Measurements from ENCODE around the gene ERI3. TPM values are rescaled to one million over a fixed set of nuclear protein-coding genes. Genes with fewer than 3 reads are reported as not detected.

ERI3 gene
- total and polyA plus RNA-seq, 2 of the 4 experiments (the other 2 are of a cell fraction), result 56.6 to 70.9 TPM

DNA sequence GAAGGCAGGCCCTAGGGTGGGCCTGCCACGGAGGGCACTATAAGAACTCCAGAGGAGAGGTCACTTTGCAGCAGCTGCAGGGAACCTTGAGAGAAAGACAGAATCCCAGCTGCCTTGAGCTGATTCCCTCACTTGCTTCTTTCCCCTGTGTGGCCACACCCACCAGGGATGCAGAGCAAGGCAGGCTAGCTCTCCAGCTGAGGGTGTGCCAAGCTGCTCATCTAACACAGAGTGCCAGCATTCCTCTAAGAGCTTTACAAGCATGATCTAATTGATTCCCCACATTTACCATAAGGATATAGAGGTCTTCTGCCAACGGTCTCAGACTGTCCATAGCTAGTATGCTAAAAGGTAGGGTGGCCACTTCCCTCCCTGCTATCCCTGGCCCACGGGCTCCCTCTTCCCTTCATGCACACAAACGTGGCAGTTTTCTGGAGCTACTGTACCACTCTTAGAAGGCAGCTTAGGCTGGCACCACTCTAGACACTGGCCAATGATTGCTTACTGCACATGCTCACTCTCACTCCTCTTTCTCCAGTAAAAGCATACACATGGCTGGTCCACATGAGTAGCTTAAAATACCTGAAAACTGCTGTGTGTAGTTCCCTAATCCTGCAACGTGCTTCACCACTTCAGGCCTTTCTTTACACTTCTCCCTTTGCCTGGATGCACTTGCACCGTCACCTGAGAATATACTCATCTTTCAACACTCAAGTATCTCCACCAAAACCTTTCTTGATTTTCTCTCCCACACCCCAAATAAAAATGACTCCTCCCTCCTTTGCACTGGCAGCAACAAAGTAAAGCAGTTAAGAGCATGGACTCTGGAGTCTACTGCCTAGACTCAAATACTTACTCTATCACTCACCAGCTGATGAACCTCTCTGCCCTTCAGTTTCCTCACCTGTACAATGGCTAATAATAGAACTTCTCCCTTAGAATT, 84.1 kb downstream of the ERI3 start (continued):
- TF ChIP-seq, protein P1, sequence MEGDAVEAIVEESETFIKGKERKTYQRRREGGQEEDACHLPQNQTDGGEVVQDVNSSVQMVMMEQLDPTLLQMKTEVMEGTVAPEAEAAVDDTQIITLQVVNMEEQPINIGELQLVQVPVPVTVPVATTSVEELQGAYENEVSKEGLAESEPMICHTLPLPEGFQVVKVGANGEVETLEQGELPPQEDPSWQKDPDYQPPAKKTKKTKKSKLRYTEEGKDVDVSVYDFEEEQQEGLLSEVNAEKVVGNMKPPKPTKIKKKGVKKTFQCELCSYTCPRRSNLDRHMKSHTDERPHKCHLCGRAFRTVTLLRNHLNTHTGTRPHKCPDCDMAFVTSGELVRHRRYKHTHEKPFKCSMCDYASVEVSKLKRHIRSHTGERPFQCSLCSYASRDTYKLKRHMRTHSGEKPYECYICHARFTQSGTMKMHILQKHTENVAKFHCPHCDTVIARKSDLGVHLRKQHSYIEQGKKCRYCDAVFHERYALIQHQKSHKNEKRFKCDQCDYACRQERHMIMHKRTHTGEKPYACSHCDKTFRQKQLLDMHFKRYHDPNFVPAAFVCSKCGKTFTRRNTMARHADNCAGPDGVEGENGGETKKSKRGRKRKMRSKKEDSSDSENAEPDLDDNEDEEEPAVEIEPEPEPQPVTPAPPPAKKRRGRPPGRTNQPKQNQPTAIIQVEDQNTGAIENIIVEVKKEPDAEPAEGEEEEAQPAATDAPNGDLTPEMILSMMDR (conservative IDR thresholded peaks at IDR 0.05; ENCODE audit: low read depth, low read length), result no peak

DNA sequence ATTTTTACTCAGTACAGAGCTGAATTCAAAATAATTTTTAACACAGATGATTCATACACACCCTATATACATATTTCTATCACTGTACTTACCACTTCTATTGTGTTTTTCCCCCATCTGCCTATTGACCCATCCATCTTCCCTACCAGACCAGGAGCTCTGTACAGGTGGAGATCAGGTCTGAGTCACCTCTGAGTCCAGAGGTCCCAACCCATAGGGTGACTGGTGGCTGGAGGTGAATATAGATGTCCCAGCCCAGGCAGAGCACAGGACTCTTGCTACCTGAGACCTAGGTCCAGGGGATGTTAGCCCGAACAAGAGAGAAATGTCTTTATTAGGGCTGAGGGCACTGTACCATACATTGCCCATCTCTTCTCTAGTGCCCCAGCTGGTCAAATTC, 87.0 kb downstream of the ERI3 start:
- Histone ChIP-seq H3K18ac (ENCODE audit: low read depth, low read length) (no peak overlapping the region), H3K9me3 (ENCODE audit: control insufficient read depth, insufficient read depth, low read length) (no peaks in the 10 kb centered on the region), H4K20me1 (ENCODE audit: insufficient read depth, low read length) (peaks cover 9% of the 10 kb centered on the region; the same call in 1 of the 2 replicates), H3K56ac (ENCODE audit: extremely low read depth, insufficient read depth, low read length) (no peak overlapping the region), H3K4me1 (ENCODE audit: control insufficient read depth, insufficient read depth, low read length) (no peaks in the 10 kb centered on the region), H2AK9ac (replicated peaks; ENCODE audit: low read depth, low read length, poor library complexity) (no peak overlapping the region), H3K9me1 (ENCODE audit: insufficient read depth, low read length) (peaks cover 13% of the 10 kb centered on the region; the same call in 1 of the 2 replicates), H3K4ac (ENCODE audit: low read depth, low read length) (no peak overlapping the region), H3K9ac (ENCODE audit: low read depth, low read length) (no peak overlapping the region), H2BK5ac (ENCODE audit: low read depth, low read length, poor library complexity, severe bottlenecking) (no peak overlapping the region), H3K23ac (ENCODE audit: low read depth, low read length) (no peak overlapping the region), H2AK5ac (ENCODE audit: low read depth, low read length) (no peak overlapping the region), H3K4me3 (ENCODE audit: insufficient read depth, low read depth, low read length) (no peak overlapping the region), H3K27me3 (ENCODE audit: control insufficient read depth, insufficient read depth, low read length) (no peaks in the 10 kb centered on the region), H2AFZ (replicated peaks; ENCODE audit: low read length, poor library complexity) (no peak overlapping the region), H4K8ac (ENCODE audit: low read depth in 2 of 2, low read length in 2 of 2) (no peak overlapping the region), H4K5ac (ENCODE audit: low read depth, low read length) (no peak overlapping the region), H3K79me1 (ENCODE audit: low read depth in 1 of 2, low read length in 2 of 2) (peaks cover 3 to 15% of the 10 kb centered on the region in 2 experiments; a peak in 2 of 4 replicates), H2BK15ac (ENCODE audit: low read depth, low read length) (no peak overlapping the region), H2BK20ac (ENCODE audit: low read depth, low read length) (no peak overlapping the region), H2BK120ac (ENCODE audit: low read depth, low read length) (no peak overlapping the region), H3K27ac (ENCODE audit: insufficient read depth, low read length) (no peak overlapping the region), H3K14ac (replicated peaks; ENCODE audit: low read depth, low read length) (no peak overlapping the region), H3K36me3 (ENCODE audit: control insufficient read depth, insufficient read depth, low read length) (no peaks in the 10 kb centered on the region; the same call in 1 of the 2 replicates), H3K4me2 (ENCODE audit: low read depth, low read length) (no peak overlapping the region), H4K91ac (ENCODE audit: insufficient read depth, low read depth, low read length) (no peak overlapping the region)
- dilution Hi-C loops (cut with HindIII; ENCODE audit: low sequenced_read_pairs, unreplicated experiment), result no loop called here
- CTCF ChIA-PET, result interaction anchor here (1.6 kb wide), 1 partner anchor 14 kb away, joined by 3 read pairs; no protein-coding TSS in a partner anchor
- POLR2A ChIA-PET (ENCODE audit: unreplicated experiment), result no interaction called here
- WGBS, 2 experiments (ENCODE audit: extremely low coverage in 2 of 2, insufficient read length in 1 of 2), result no CpG with 5 or more reads among the region's 1 CpG
- BruUV-seq (replicated peaks), result no TSS peak
- intact Hi-C loops (cut with micrococcal nuclease), result no loop called here
- in situ Hi-C loops (cut with MboI; ENCODE audit: low sequenced_read_pairs), result no loop called here
- DNase-seq, result no peak
- ATAC-seq (ENCODE audit: low read depth), result no peak
- no peak for TF ChIP-seq MAZ (IDR thresholded peaks at IDR 0.05; ENCODE audit: borderline replicate concordance, low read depth, low read length)
- no peak for TF ChIP-seq MXI1 (IDR thresholded peaks at IDR 0.05; ENCODE audit: borderline replicate concordance, low read depth, low read length)
- no peak for TF ChIP-seq RCOR1 (IDR thresholded peaks at IDR 0.05; ENCODE audit: insufficient replicate concordance, low read length)
- TF ChIP-seq, protein P2, sequence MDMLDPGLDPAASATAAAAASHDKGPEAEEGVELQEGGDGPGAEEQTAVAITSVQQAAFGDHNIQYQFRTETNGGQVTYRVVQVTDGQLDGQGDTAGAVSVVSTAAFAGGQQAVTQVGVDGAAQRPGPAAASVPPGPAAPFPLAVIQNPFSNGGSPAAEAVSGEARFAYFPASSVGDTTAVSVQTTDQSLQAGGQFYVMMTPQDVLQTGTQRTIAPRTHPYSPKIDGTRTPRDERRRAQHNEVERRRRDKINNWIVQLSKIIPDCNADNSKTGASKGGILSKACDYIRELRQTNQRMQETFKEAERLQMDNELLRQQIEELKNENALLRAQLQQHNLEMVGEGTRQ (IDR thresholded peaks at IDR 0.05; ENCODE audit: low read depth, low read length), result no peak
- no peak for TF ChIP-seq POLR2A (IDR thresholded peaks at IDR 0.05; ENCODE audit: low read depth, low read length)
- TF ChIP-seq CHD1 (IDR thresholded peaks at IDR 0.05; ENCODE audit: low read depth, low read length), result no peak
- no peak for TF ChIP-seq MAFK (IDR thresholded peaks at IDR 0.05; ENCODE audit: low read depth, low read length)
- no peak for TF ChIP-seq NFE2L2 (IDR thresholded peaks at IDR 0.05; ENCODE audit: low read depth, low read length)
- no peak for TF ChIP-seq SMC3 (IDR thresholded peaks at IDR 0.05; ENCODE audit: low read depth, low read length)
- no peak for TF ChIP-seq BHLHE40 (IDR thresholded peaks at IDR 0.05; ENCODE audit: low read depth, low read length)
- no peak for TF ChIP-seq RFX5 (IDR thresholded peaks at IDR 0.05; ENCODE audit: low read depth, low read length)

All from IMR-90 (cell line).